GM23338 (cell line): ENCODE data around the gene TSNAX. TPM values are rescaled to one million over a fixed set of nuclear protein-coding genes. Genes with fewer than 3 reads are reported as not detected.

ENCODE experiments used
- ATAC-seq: fragments of 200-7000 bp; cut with Tn5 transposase; 3 replicates; pipeline ENCODE4 v1.9.1; 2020
- DNase-seq: peaks from one replicate; pipeline ENCODE4 v3.0.0-alpha.2; 2015; ENCODE audit warnings: low spot score
- H2AFZ ChIP-seq: fragments of 200-600 bp; sonication (generic); 2 replicates; pipeline ENCODE4 v1.8.0; 2016; ENCODE audit warnings: antibody characterized with exemption, mild to moderate bottlenecking, moderate library complexity
- H3F3A ChIP-seq: fragments of 200-600 bp; sonication (generic); replicated peaks from 2 replicates; pipeline ENCODE4 v1.8.0; 2017; ENCODE audit warnings: antibody characterized with exemption, mixed run types, low read depth
- H3K27ac ChIP-seq: fragments of 200-600 bp; sonication (generic); 2 replicates; pipeline ENCODE4 v1.6.1; 2016; ENCODE audit warnings: low read depth
- H3K27me3 ChIP-seq: fragments of 200-600 bp; sonication (generic); 2 replicates; pipeline ENCODE4 v1.8.0; 2016; ENCODE audit warnings: mild to moderate bottlenecking, mixed run types, moderate library complexity; ENCODE audit not compliant: insufficient read depth
- H3K36me3 ChIP-seq: fragments of 200-600 bp; sonication (generic); 2 replicates; pipeline ENCODE4 v1.8.0; 2016; ENCODE audit warnings: mild to moderate bottlenecking; ENCODE audit not compliant: insufficient read depth
- H3K4me1 ChIP-seq: fragments of 200-600 bp; sonication (generic); 2 replicates; pipeline ENCODE4 v1.8.0; 2016; ENCODE audit warnings: mild to moderate bottlenecking, moderate library complexity; ENCODE audit not compliant: insufficient read depth
- H3K4me2 ChIP-seq: fragments of 200-600 bp; sonication (generic); 2 replicates; pipeline ENCODE4 v1.7.1; 2017; ENCODE audit warnings: mixed run types
- H3K4me3 ChIP-seq: fragments of 200-600 bp; sonication (generic); 2 replicates; pipeline ENCODE4 v1.6.1; 2016; ENCODE audit warnings: mixed run types
- H3K79me2 ChIP-seq: fragments of 200-600 bp; sonication (generic); replicated peaks from 2 replicates; pipeline ENCODE4 v1.8.0; 2017; ENCODE audit warnings: mild to moderate bottlenecking; ENCODE audit not compliant: insufficient read depth
- H3K9me2 ChIP-seq: fragments of 200-600 bp; sonication (generic); 2 replicates; pipeline ENCODE4 v1.8.0; 2017; ENCODE audit not compliant: insufficient read depth
- H4K20me1 ChIP-seq: fragments of 200-600 bp; sonication (generic); replicated peaks from 2 replicates; pipeline ENCODE4 v1.8.0; 2017; ENCODE audit warnings: mild to moderate bottlenecking; ENCODE audit not compliant: insufficient read depth
- H3K27ac Mint-ChIP-seq: 2 replicates; pipeline ENCODE4 v1.8.0; 2020; ENCODE audit warnings: inconsistent platforms, mild to moderate bottlenecking, moderate library complexity, mixed read lengths
- H3K27me3 Mint-ChIP-seq: 3 replicates; pipeline ENCODE4 v1.8.0; 2022; ENCODE audit warnings: low read depth, mild to moderate bottlenecking, moderate library complexity, mixed read lengths, inconsistent platforms; ENCODE audit not compliant: insufficient read depth, poor library complexity
- H3K36me3 Mint-ChIP-seq: 3 replicates; pipeline ENCODE4 v1.8.0; 2021; ENCODE audit warnings: low read depth, mild to moderate bottlenecking, inconsistent platforms, moderate library complexity, mixed read lengths
- H3K4me1 Mint-ChIP-seq: 3 replicates; pipeline ENCODE4 v1.8.0; 2020; ENCODE audit warnings: mild to moderate bottlenecking, inconsistent platforms, mixed read lengths
- H3K4me3 Mint-ChIP-seq: 3 replicates; pipeline ENCODE4 v1.8.0; 2021; ENCODE audit warnings: moderate library complexity, mild to moderate bottlenecking, inconsistent platforms, mixed read lengths
- H3K9me3 Mint-ChIP-seq: 3 replicates; pipeline ENCODE4 v1.8.0; 2020; ENCODE audit warnings: moderate library complexity, mild to moderate bottlenecking, inconsistent platforms, mixed read lengths
- CTCF ChIP-seq, 2 experiments: fragments of 200-600 bp in 1 of 2; sonication (generic) in 1 of 2; conservative IDR thresholded peaks; 2 replicates each; pipeline versions ENCODE4 v1.5.1 to v1.6.1; 2016 to 2017; ENCODE audit warnings: antibody characterized with exemption in 2 of 2, low read depth in 2 of 2, mild to moderate bottlenecking in 2 of 2, moderate library complexity in 1 of 2
- ZNF331 ChIP-seq: fragments of 250-450 bp; sonication (Bioruptor Pico); IDR thresholded peaks from 2 replicates; pipeline ENCODE4 v1.5.0; 2020; ENCODE audit warnings: low read depth, mild to moderate bottlenecking, moderate library complexity
- ZNF462 ChIP-seq: fragments of 250-450 bp; sonication (Bioruptor Pico); IDR thresholded peaks from 2 replicates; pipeline ENCODE4 v1.5.0; 2020; ENCODE audit warnings: mild to moderate bottlenecking, moderate library complexity
- polyA plus RNA-seq: library from polyadenylated mRNA; unstranded; fragments of >200 nt; fragmentation: Nextera tagmentation; extraction: Ambion mirVana; gene quantifications from 2 replicates; pipeline ENCODE4 v1.2.1, GENCODE V29; 2016
- total RNA-seq: library from RNA; depleted of rRNA; stranded (reverse); fragments of >200 nt; shearing (Covaris generic); gene quantifications from 2 replicates; pipeline ENCODE4 v1.2.3, GENCODE V29; 2014

TSNAX gene
- total and polyA plus RNA-seq, 2 experiments from 2014 or later, result 31.5 to 31.7 TPM

- no peaks in the 10 kb centered on the region for H3K4me1 ChIP-seq
- no peaks in the 10 kb centered on the region for H3K9me2 ChIP-seq
- Mint-ChIP-seq H3K27ac (no peak overlapping the region), H3K36me3 (no peaks in the 10 kb centered on the region), H3K4me1 (no peaks in the 10 kb centered on the region; the same call in 2 of the 3 replicates), H3K9me3 (no peaks in the 10 kb centered on the region), H3K27me3 (no peaks in the 10 kb centered on the region), H3K4me3 (no peak overlapping the region)
- H3K4me3 ChIP-seq, result no peak overlapping the region
- no peaks in the 10 kb centered on the region for H3K79me2 ChIP-seq
- no peaks in the 10 kb centered on the region for H3F3A ChIP-seq
- H3K4me2 ChIP-seq, result no peak overlapping the region
- H3K36me3 ChIP-seq, result no peaks in the 10 kb centered on the region
- no peak overlapping the region for H2AFZ ChIP-seq
- DNase-seq (no peak), ATAC-seq (no peak)
- no peak for TF ChIP-seq ZNF462 (CRISPR knock-in tag)
- H3K27me3 ChIP-seq, result no peaks in the 10 kb centered on the region
- no peak overlapping the region for H3K27ac ChIP-seq
- no peaks in the 10 kb centered on the region for H4K20me1 ChIP-seq
Measured at GRCh38 chr1:231583376-231583775, 54.9 kb downstream of the TSNAX start.

GRCh38 chr1:231584117-231584516 lies 55.6 kb downstream of the TSNAX start:
- no peak for ATAC-seq
- H3F3A ChIP-seq, result no peaks in the 10 kb centered on the region
- TF ChIP-seq ZNF331 (CRISPR knock-in tag) (no peak), CTCF (conservative IDR thresholded peaks at IDR 0.05; ENCODE audit: low read depth in 2 of 2) (peak in 1 of 2 experiments; percentile 17; a peak in 1 of 4 replicates)
- no peaks in the 10 kb centered on the region for H3K9me3 Mint-ChIP-seq
- no peak for DNase-seq
- no peaks in the 10 kb centered on the region for H3K36me3 ChIP-seq
- H3K4me3 ChIP-seq, result no peak overlapping the region
- H3K4me2 ChIP-seq, result no peak overlapping the region
- no peaks in the 10 kb centered on the region for H3K4me1 ChIP-seq
- H3K4me1 Mint-ChIP-seq, result no peaks in the 10 kb centered on the region; the same call in 2 of the 3 replicates
- no peaks in the 10 kb centered on the region for H3K27me3 Mint-ChIP-seq
- H3K27ac ChIP-seq, result no peak overlapping the region
- H2AFZ ChIP-seq, result no peak overlapping the region
- no peaks in the 10 kb centered on the region for H3K9me2 ChIP-seq
- no peak overlapping the region for H3K27ac Mint-ChIP-seq
- H3K27me3 ChIP-seq, result no peaks in the 10 kb centered on the region
- no peaks in the 10 kb centered on the region for H3K79me2 ChIP-seq
- no peaks in the 10 kb centered on the region; the same call in 1 of the 2 replicates for H4K20me1 ChIP-seq
- no peak overlapping the region for H3K4me3 Mint-ChIP-seq
- H3K36me3 Mint-ChIP-seq, result no peaks in the 10 kb centered on the region
